Cardiac septum (tissue), 1 donor: ENCODE measurements around the gene GRN. TPM values are rescaled to one million over a fixed set of nuclear protein-coding genes. Genes with fewer than 3 reads are reported as not detected.
A peak's percentile ranks its signal among the peaks of the same experiment; 100 is the strongest.

ENCODE experiments used
- DNase-seq: peaks from one replicate; pipeline ENCODE4 v3.0.0-alpha.2; 2020; ENCODE audit warnings: low spot score
- intact Hi-C: fragments of 100-400 bp; cut with DNase I; formaldehyde crosslinking; loops from one replicate; pipeline ENCODE4 v1.14.0; 2022
- long read RNA-seq: library from polyadenylated mRNA; unstranded; transcript quantifications from one replicate; pipeline ENCODE4 v2.0.0, GENCODE V29; 2021
- total RNA-seq: library from RNA; stranded (reverse); fragmentation: NEBNext Ultra II Directional; extraction: Animal tissue kit (Norgen Biotek cat#: 25700); gene quantifications from one replicate; pipeline ENCODE4 v1.2.1, GENCODE V29; 2021
- donor health status: DM: no; HTN: no; CAD: no.

Gene GRN
- 130 TPM for total RNA-seq
- long read RNA-seq, transcript GRN-201 (13 exons, 2,342 nt), result major isoform, 155 of 407 reads
- long read RNA-seq, partial matches to known transcripts, result 240 of 407 reads
- long read RNA-seq, other reads (novel, unspliced or antisense), result 12 of 407 reads

GRCh38 chr17:44344939-44345453 is at the start of gene GRN:
GRN (plus strand) TSS chr17:44345302; CDS start chr17:44349165, 3,863 bp downstream.
- intact Hi-C loops, result loop anchor here (2.0 to 5.0 kb wide), 2 partner anchors 20 to 133 kb away; partner anchors contain the start of gene SLC25A39
- peak; percentile 96 for DNase-seq

- intact Hi-C loops, result no loop called here
- DNase-seq, result no peak
Measured at GRCh38 chr17:44297975-44298374, 47.1 kb upstream of the GRN start.

GRCh38 chr17:44304651-44305050 is 40.5 kb upstream of the GRN start:
- intact Hi-C loops, result no loop called here
- DNase-seq, result no peak

DNA sequence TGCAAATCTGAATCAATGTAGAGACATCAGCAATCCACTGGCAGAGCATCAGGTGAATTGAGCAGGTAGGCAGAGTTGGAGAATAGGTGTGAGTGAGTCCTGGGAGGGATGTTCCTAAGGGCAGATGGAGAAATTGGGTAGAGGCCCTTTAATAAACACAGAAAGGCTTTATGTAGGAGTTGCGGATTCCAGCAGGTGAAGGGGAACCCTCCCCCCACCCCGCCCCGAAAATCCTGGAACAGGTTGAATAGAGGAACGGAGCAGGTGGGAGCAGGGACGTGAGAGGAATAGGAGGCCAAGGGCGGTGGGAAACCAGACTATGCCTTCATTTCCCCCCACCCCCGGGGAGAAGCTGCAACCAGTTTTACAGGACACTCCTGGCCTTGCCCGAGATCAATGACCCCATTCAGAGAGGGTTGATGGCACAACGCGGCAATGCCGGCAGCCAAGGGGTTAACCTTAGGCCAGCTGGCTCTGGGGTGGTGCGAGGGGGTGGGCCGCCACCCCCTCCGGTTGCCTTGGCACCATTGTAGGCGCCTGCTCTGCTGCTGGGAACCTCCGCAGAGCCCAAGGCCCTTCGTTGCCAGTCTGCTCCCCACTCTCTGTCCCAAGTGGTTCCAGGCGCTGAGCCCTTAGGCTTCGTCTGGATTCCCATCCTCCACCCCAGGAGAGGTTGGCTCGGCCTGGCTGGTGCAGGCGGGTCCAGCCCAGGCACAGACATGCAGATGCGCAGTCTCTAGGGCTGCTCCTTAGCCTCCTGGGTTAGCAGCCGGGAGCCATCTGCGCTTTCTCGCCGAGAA is 37.5 kb upstream of the GRN start:
- no peak for DNase-seq
- intact Hi-C loops, result no loop called here

DNA sequence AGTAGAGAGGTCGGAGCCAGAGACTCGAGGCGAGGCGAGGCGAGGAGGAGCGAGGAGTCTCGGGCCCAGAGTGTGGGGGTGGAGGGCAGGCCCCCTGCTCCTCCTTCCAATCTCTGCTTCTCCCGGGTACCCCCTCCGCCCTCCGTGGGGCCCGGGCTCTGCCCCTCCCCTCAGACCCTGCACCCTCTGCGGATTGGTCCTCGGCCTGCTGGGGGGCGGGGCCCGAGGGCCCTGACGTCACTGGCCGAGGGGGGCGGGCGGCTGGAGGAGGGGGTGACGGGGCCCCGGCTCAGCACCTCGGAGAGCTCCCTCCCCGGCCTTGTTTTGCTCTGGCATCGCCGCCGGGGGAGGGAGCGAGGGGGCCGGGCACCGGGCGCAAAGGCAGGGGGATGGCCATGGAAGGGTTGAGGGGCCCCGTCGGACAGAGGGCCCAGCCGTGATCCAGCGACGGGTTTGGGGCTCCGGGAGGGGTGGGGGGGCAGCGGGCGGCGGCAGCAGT is 36.7 kb upstream of the GRN start, which contains the start of gene RUNDC3A:
TSS of gene RUNDC3A (plus strand) at position 282 of the 499 bp plus-strand sequence. CDS start 232 bp downstream, outside the sequence.
- intact Hi-C loops, result no loop called here

DNA sequence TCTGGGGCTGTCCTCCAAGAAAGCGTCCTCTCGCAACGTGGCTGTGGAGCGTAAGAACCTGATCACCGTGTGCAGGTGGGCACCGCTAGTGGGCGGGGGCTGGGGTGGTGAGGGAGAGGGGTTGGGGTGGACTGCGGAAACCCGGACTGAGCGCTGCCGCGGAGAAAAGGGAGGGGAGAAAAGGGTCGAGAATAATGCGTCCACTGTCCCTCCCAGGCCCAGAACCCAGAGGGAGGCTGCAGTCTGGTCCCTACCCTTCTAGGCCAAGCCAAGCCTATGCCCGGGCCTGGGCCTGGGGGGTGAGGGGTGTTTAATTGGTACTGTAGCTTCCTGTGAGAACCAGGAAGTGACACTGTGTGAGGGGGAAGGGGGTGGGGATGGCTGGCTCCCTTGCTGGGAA is 36.2 kb upstream of the GRN start:
- DNase-seq, result no peak
- intact Hi-C loops, result no loop called here

More for the DNA sequence above, 36.7 kb upstream of the GRN start, which contains the start of gene RUNDC3A:
- peak; percentile 93 for DNase-seq

- no peak for DNase-seq
- intact Hi-C loops, result no loop called here
Measured at GRCh38 chr17:44309472-44309871, 35.6 kb upstream of the GRN start.

DNA sequence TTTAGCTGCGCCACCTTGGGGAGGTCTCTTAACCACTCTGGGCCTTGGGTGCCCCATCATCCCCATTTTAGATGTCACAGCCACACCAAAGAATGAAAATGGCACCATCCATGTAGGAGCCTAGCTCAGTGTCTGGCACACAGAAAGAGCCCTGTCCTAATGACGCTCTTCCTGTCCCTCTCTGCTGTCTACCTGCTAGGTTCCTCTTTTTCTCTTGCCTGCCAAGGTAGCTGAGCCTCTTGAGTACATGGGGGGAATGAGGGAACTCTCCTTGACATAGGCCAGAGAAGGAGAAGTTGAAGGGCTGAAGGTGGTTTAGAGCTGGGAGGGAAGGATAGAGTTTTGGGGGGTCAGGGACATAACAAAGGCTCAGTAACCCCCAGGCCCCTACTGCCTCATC is 34.9 kb upstream of the GRN start:
- intact Hi-C loops, result no loop called here
- no peak for DNase-seq

DNA sequence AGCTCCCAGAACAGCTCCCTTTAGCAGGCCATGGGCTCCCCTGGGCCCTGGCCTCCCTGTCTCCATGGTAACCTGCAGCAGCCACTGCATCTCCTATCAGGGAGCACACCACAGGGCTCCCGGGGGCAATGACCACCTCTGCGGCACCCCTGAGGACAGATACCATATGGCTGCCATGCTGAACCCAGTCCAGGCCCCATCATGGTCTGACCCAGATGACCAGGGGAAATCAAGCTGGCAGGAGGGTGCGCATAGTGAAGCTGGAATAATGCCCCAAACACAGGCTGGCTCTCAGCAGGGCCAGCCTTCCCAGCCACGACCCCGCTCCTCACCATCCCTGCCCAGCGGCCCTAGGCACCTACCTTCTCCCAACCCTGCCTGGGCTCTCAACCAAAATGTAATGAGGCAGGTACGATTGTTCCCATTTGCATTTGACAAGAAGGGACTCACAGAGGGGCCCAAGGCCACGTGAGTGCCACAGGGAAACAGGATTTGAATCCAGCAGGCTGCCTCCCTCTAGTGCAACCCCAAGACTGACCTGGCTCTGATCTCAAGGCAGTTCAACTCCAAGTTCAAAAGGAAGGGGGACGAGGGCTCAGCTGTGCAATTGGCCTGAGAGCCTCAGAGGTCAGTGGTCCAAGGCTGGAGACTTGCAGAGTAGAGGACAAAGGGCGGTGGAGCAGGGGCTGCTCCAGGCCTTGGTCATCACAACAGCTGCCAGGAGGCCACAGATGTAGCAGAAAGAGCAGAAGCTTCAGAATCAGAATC is 34.3 kb upstream of the GRN start:
- intact Hi-C loops, result no loop called here
- DNase-seq, result no peak

GRCh38 chr17:44311562-44312181 is 33.4 kb upstream of the GRN start:
- intact Hi-C loops, result no loop called here
- DNase-seq, result no peak

DNA sequence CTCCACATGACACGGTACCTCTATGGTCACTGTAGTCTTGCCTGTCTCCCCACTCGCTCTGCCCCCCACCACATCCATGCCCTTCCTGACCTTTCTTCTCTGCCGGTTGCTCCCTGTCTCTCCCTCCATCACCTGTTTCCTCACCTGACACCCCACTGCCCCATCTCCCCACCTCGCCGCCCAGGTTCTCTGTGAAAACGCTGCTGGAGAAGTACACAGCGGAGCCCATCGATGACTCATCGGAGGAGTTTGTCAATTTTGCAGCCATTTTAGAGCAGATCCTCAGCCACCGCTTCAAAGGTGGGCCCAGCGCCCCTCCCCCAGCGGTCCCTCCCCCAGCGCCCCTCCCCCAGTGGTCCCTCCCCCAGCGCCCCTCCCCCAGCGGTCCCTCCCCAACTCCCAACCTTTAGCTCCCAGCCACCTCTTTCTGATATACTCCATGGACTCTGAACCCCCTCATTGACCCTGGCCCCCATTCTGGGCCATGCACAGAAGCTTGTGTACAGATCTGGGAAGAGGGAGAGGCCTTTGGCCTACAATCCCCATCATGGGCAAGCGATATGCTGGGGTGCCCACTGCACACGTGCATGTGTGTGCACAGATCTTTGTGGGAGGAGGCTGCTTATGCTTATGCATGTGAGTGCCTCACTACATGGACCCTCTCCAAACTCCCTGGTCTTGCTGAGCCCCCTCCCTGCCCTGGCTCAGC is 32.6 kb upstream of the GRN start:
- intact Hi-C loops, result no loop called here
- DNase-seq, result no peak

GRCh38 chr17:44314031-44314430 is 31.1 kb upstream of the GRN start:
- DNase-seq, result no peak
- intact Hi-C loops, result no loop called here

DNA sequence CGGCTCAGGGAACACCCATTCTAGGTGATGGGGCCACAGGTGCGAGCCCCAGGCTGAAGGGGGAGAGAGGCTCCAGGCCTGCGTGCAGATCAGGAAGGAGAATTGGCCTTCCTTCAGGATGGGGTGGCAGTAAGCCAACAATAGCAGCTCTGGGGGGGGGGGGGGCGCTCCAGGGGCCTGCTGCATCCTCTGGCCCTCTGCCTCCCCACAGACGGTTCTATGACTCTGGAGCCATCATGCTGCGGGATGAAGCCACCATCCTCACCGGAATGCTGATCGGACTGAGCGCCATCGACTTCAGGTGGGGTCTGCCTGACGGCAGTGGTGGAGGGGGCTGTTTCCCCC is 30.6 kb upstream of the GRN start:
- intact Hi-C loops, result no loop called here

DNA sequence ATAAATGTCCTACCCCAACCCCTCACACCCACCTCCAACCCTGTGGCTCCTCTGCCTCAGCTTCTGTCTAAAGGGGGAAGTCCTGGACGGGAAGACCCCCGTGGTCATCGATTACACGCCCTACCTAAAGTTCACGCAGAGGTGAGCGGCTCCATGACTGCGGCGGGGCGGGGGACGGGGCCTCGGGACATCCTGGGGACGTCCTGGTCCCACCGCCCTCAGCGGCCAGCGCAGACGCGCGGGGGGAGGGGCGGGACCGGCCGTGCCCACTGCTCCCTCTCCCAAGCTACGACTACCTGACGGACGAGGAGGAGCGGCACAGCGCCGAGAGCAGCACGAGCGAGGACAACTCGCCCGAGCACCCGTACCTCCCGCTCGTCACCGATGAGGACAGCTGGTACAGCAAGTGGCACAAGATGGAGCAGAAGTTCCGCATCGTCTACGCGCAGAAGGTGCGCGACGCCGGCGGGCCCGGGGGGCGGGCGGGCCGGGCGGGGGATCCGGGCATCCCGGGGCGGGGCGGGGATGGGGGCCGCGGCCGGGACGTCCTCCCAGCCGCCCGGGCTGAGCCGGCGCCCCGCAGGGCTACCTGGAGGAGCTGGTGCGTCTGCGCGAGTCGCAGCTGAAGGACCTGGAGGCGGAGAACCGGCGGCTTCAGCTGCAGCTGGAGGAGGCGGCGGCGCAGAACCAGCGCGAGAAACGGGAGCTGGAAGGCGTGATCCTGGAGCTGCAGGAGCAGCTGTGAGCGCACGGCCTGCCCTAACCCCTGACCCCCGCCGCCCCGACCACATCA is 30.0 kb upstream of the GRN start:
- no peak for DNase-seq
- intact Hi-C loops, result no loop called here

More for the DNA sequence above, 30.6 kb upstream of the GRN start:
- no peak for DNase-seq

DNA sequence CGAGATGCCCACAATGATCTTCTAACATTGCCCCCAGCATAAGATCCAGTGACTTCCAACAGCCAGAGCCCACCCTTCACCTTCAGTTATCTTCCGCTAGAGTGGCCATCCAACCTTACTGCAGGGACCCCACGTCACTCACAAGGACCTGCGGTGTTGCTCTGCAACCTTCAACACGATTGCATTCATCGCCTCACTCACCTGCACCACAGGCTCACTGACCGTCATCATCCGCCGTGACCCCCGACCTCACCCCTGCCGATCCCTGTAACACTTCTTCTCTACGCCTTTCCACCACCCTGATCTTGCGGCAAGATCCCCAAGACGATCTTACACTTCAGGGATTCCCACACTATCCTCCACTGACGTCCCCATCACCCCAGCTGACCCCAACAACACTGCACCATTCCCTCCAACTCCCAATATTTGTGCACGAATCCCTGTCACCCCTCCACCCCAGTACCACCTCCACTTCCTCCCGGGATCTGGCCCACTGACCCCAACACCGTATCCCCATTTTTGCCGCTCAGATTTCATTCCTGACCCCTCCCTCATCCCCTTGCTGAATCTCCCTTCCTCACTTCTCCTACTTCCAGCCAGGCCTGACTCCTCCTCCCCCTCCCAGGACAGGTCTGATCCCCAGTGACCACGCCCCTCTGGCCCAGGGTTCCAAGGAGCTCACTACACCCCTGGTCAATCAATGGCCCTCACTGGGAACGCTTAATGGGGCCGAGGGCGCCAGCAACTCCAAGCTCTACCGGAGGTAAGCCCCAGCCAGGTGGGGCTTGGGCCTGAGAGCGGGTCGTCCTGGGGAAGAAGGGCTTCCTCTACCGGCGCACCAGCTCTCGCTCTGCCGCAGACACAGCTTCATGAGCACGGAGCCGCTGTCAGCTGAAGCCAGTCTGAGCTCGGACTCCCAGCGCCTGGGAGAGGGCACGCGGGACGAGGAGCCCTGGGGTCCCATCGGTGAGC is 29.1 kb upstream of the GRN start:
- intact Hi-C loops, result no loop called here
- no peak for DNase-seq

- intact Hi-C loops, result no loop called here
- no peak for DNase-seq
Measured at GRCh38 chr17:44317545-44317944, 27.6 kb upstream of the GRN start.
